Testis (tissue), 2 donors: ENCODE data around the gene MRPS24.

ENCODE experiments used
- CTCF ChIP-seq, 3 experiments: fragments of 450-650 bp in 2 of 3; fragments of 200-600 bp in 1 of 3; sonication (generic) in 1 of 3; IDR thresholded peaks; one replicate each; pipeline ENCODE4 v1.5.1; 2016 to 2019; ENCODE audit warnings: antibody characterized with exemption in 3 of 3, mild to moderate bottlenecking in 2 of 3, moderate library complexity in 1 of 3
- POLR2A ChIP-seq: fragments of 450-650 bp; IDR thresholded peaks from one replicate; pipeline ENCODE4 v1.6.1; 2017; ENCODE audit warnings: antibody characterized with exemption, mild to moderate bottlenecking, moderate library complexity

GRCh38 chr7:43902542-43903054 is 33.3 kb upstream of the MRPS24 start:
- TF ChIP-seq CTCF (IDR thresholded peaks at IDR 0.05) (no peak), POLR2A (no peak)
